Uterus (tissue), 4 donors: ENCODE results near the gene SOX5. TPM values are rescaled to one million over a fixed set of nuclear protein-coding genes. Genes with fewer than 3 reads are reported as not detected.
A peak's percentile ranks its signal among the peaks of the same experiment; 100 is the strongest.

Experiments
- DNase-seq, 2 donors: peaks; one replicate each; pipeline ENCODE4 v3.0.0-alpha.2; 2019 to 2020
- H3K27ac ChIP-seq, 2 donors: fragments of 200-600 bp; sonication (generic); 1 replicate in 1 of 2; 2 replicates in 1 of 2; pipeline ENCODE4 v1.5.1; 2016 to 2018
- H3K27me3 ChIP-seq, 2 donors: fragments of 200-600 bp; sonication (generic); one replicate each; pipeline ENCODE4 v1.5.1; 2018 to 2019; ENCODE audit warnings: control low read depth in 1 of 2
- H3K36me3 ChIP-seq, 2 donors: fragments of 200-600 bp; sonication (generic); one replicate each; pipeline ENCODE4 v1.5.1; 2019; ENCODE audit warnings: control low read depth in 1 of 2
- H3K4me1 ChIP-seq, 2 donors: fragments of 200-600 bp; sonication (generic); one replicate each; pipeline ENCODE4 v1.5.1; 2018 to 2019; ENCODE audit warnings: control low read depth in 1 of 2
- H3K4me3 ChIP-seq, 2 donors: fragments of 200-600 bp; sonication (generic); 1 replicate in 1 of 2; 2 replicates in 1 of 2; pipeline ENCODE4 v1.5.1; 2018 to 2019; ENCODE audit warnings: mild to moderate bottlenecking in 1 of 2
- H3K9me3 ChIP-seq, 2 donors: fragments of 200-600 bp; sonication (generic); one replicate each; pipeline ENCODE4 v1.5.1; 2019; ENCODE audit warnings: control low read depth in 1 of 2
- POLR2A ChIP-seq, 2 donors: fragments of 450-650 bp; IDR thresholded peaks; one replicate each; pipeline ENCODE4 v1.6.1; 2016; ENCODE audit warnings: antibody characterized with exemption in 2 of 2, mild to moderate bottlenecking in 1 of 2, moderate library complexity in 1 of 2
- intact Hi-C: fragments of 100-400 bp; cut with DNase I; formaldehyde crosslinking; loops from one replicate; pipeline ENCODE4 v1.15.1; 2023; ENCODE audit warnings: low total_unique reads
- total RNA-seq, 4 donors: library from RNA; depleted of rRNA in 3 of 4; stranded (reverse); fragments of >200 nt in 3 of 4; gene quantifications; one replicate each; pipeline versions ENCODE4 v1.1.0 to v1.2.4, GENCODE V29; 2014 to 2023
- TF ChIP-seq, protein P1 (sequence below), 4 experiments: fragments of 200-600 bp in 2 of 4; fragments of 450-650 bp in 2 of 4; sonication (generic) in 2 of 4; IDR thresholded peaks; one replicate each; pipeline ENCODE4 v1.5.1; 2016 to 2019; ENCODE audit warnings: antibody characterized with exemption in 4 of 4, mild to moderate bottlenecking in 2 of 4, moderate library complexity in 1 of 4
- donor health status: DM: yes; HTN: yes; CAD: no.

Gene SOX5
- total RNA-seq, 4 donors from 2014 or later = 9.1 to 69.5 (median 31.2) TPM

DNA sequence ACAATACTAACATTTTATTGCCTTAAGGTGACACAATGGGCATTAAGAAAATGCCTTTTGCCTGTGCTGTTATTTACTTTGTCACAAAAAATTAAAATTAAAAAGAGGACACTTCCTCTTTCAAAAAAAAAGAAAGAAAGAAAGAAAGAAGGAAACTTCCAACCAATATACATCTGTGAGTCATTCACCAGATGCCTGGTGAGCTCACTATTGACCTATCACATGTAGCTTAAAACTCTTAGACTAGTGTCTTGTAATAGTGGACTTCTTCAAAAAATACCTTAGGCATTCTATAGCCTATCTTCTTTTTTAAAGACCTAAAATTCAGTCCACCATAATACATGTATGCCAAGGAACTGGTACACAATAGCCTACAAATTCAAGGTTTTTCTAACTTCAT lies 4.9 kb upstream of the SOX5 start:
- intact Hi-C loops = no loop called here
- TF ChIP-seq, protein P1, sequence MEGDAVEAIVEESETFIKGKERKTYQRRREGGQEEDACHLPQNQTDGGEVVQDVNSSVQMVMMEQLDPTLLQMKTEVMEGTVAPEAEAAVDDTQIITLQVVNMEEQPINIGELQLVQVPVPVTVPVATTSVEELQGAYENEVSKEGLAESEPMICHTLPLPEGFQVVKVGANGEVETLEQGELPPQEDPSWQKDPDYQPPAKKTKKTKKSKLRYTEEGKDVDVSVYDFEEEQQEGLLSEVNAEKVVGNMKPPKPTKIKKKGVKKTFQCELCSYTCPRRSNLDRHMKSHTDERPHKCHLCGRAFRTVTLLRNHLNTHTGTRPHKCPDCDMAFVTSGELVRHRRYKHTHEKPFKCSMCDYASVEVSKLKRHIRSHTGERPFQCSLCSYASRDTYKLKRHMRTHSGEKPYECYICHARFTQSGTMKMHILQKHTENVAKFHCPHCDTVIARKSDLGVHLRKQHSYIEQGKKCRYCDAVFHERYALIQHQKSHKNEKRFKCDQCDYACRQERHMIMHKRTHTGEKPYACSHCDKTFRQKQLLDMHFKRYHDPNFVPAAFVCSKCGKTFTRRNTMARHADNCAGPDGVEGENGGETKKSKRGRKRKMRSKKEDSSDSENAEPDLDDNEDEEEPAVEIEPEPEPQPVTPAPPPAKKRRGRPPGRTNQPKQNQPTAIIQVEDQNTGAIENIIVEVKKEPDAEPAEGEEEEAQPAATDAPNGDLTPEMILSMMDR (IDR thresholded peaks at IDR 0.05) = no peak
- no peak for TF ChIP-seq POLR2A (IDR thresholded peaks at IDR 0.05)

DNA sequence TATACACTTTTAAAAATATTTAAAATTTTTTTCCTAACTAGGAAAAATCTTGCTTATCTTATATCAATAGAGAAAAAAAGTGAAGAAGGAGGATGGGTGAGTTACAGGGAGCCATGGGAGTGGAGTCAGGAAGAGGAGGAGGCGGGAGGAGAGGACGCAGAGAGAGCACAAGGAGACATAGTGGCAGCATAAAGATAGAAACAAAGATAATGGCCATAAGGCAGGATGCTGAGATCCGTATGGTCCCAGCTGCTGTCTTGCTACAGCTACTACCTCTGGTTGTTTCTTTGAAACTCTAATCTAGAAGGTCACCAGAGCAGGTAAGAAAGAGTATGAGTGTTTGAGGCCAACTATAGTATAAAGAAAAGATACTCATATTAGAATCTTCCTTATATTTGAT lies 2.6 kb upstream of the SOX5 start:
- no peaks in the 10 kb centered on the region for H3K4me1 ChIP-seq
- H3K9me3 ChIP-seq = no peaks in the 10 kb centered on the region
- no peak overlapping the region for H3K27ac ChIP-seq
- H3K36me3 ChIP-seq = no peaks in the 10 kb centered on the region
- H3K27me3 ChIP-seq = no peaks in the 10 kb centered on the region
- no peak overlapping the region for H3K4me3 ChIP-seq
- TF ChIP-seq POLR2A (IDR thresholded peaks at IDR 0.05) = no peak
- TF ChIP-seq, protein P1 (IDR thresholded peaks at IDR 0.05) = no peak
- DNase-seq = no peak
- intact Hi-C loops = no loop called here

More for the DNA sequence above, 4.9 kb upstream of the SOX5 start:
- no peak overlapping the region for H3K4me3 ChIP-seq
- H3K36me3 ChIP-seq = no peaks in the 10 kb centered on the region
- no peaks in the 10 kb centered on the region for H3K27me3 ChIP-seq
- H3K4me1 ChIP-seq = no peaks in the 10 kb centered on the region
- no peak for DNase-seq
- no peaks in the 10 kb centered on the region for H3K9me3 ChIP-seq
- no peak overlapping the region for H3K27ac ChIP-seq

DNA sequence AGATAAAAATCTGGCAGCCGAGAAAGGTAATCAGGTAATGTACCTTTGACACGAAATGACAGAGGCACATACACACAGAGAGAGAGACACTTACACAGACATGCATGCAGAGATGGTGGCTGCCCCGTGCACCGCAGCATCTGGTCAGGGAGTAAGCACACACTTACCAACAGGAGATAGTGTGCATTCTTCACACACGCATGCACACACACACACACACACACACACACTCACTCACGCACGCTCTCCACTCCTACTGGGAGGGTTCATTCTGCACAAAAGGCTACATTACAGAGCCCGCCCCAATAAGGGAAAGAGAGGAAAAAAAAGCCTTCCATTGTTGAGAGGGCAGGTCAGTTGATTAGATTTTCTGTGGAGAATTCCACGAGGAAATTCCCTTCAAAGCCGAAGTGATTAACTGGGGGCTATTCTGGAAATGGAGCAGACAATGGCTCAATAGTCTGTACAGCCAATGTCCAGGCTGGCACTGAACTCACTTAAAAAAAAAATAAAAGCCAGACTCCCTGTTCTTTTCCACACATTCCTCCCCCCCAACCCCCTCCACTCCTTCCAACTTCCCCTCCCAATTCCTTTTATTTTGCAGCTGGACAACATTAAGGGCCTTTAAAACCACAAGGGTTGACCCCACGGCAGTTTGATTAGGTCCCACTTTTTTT lies 1.4 kb upstream of the SOX5 start:
- intact Hi-C loops = no loop called here
- peak in 1 of 2 donors; percentile 20 for DNase-seq
- Histone ChIP-seq H3K36me3 (no peaks in the 10 kb centered on the region), H3K27me3 (no peaks in the 10 kb centered on the region), H3K27ac (peak overlapping the region in 1 of 2 donors; percentile 2), H3K4me3 (peak overlapping the region; percentile 32 to 39), H3K9me3 (no peaks in the 10 kb centered on the region), H3K4me1 (no peaks in the 10 kb centered on the region)
- TF ChIP-seq POLR2A (IDR thresholded peaks at IDR 0.05) = no peak
- TF ChIP-seq, protein P1 (IDR thresholded peaks at IDR 0.05) = no peak

DNA sequence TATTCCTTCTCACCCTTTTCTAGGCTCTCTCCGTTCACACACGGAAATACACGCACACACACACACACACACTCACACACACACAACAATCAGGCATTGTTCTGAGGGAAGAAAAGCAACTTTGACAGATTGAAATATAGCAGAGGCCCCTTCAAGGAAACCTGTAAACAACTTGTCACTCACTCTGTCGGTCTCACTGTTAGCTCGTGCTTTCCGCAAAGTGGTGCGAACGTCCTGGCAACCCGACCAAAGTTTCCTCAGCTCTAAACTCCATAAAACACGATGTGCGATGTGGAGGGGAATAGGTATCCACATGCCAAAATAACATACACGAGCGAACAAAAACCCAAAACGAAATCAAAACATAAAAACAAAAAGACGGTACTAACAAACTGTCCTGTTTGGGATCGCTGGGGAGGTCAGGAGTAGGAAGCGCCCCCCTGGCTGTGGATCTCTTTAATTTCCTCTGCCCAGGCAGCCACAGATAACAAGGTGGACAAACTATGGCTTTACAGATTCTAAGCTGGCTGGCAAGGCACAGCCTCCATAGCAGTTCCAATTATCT lies 822 bp upstream of the SOX5 start:
- no peak for DNase-seq
- Histone ChIP-seq H3K9me3 (no peaks in the 10 kb centered on the region), H3K36me3 (no peaks in the 10 kb centered on the region), H3K27ac (peak overlapping the region in 1 of 2 donors; percentile 2), H3K4me1 (no peaks in the 10 kb centered on the region), H3K4me3 (peak overlapping the region; percentile 32 to 39), H3K27me3 (no peaks in the 10 kb centered on the region)
- intact Hi-C loops = no loop called here
- TF ChIP-seq, protein P1 (IDR thresholded peaks at IDR 0.05) = peak in 1 of 4 experiments; percentile 7
- no peak for TF ChIP-seq POLR2A (IDR thresholded peaks at IDR 0.05)

DNA sequence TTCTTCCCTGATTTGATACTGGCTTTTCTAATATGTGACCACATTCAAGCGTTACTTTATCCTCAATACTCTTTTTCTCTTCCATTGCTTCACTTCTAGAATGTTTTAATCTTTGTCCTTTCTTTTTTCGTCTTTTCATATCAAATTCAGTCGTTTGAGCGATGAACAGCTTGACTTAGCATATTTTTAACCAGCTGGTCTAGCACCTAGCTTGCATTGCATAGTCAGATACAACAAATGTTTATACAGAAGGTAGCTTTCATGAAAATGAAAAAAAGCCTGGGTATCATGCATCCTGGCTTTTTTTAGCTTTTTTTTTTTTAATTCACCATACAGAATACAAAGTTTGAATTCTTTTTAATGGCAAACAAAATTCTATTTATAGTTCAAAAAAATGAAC lies 1.2 kb downstream of the SOX5 start:
- DNase-seq = no peak
- H3K9me3 ChIP-seq = no peaks in the 10 kb centered on the region
- H3K27ac ChIP-seq = no peak overlapping the region
- H3K4me3 ChIP-seq = no peak overlapping the region
- intact Hi-C loops = no loop called here
- TF ChIP-seq POLR2A (IDR thresholded peaks at IDR 0.05) = no peak
- TF ChIP-seq, protein P1 (IDR thresholded peaks at IDR 0.05) = no peak
- no peaks in the 10 kb centered on the region for H3K36me3 ChIP-seq
- no peaks in the 10 kb centered on the region for H3K27me3 ChIP-seq
- H3K4me1 ChIP-seq = no peaks in the 10 kb centered on the region
